Measurements from ENCODE around the gene GRID1.

GRCh38 chr10:86359954-86360353 lies 6.6 kb downstream of the GRID1 start:
- no peak for TF ChIP-seq GATA2 (IDR thresholded peaks at IDR 0.05; ENCODE audit: low read depth, low read length)
- no peak for TF ChIP-seq GATA3 (IDR thresholded peaks at IDR 0.05; ENCODE audit: low read depth, low read length)

Data from SH-SY5Y (cell line).